Esophagus squamous epithelium (tissue), 5 donors: Measurements from ENCODE around the gene WDFY1. TPM values are rescaled to one million over a fixed set of nuclear protein-coding genes. Genes with fewer than 3 reads are reported as not detected.
A peak's percentile ranks its signal among the peaks of the same experiment; 100 is the strongest.

Experiments used
- DNase-seq: peaks from one replicate; lab custom pipeline; 2025; lab: John Stamatoyannopoulos, UW
- H3K27ac ChIP-seq, 4 donors: fragments of 200-600 bp; sonication (generic); one replicate each; pipeline ENCODE4 v1.5.1; 2016 to 2019; ENCODE audit warnings: mild to moderate bottlenecking in 1 of 4
- H3K27me3 ChIP-seq, 4 donors: fragments of 200-600 bp; sonication (generic); 1 replicate in 3 of 4; 2 replicates in 1 of 4; pipeline versions ENCODE4 v1.5.1 to v1.6.0; 2017 to 2021; ENCODE audit warnings: antibody characterized with exemption in 1 of 4
- H3K36me3 ChIP-seq, 3 donors: fragments of 200-600 bp; sonication (generic); one replicate each; pipeline ENCODE4 v1.5.1; 2016 to 2019
- H3K4me1 ChIP-seq, 3 donors: fragments of 200-600 bp; sonication (generic); one replicate each; pipeline ENCODE4 v1.5.1; 2017 to 2019
- H3K4me3 ChIP-seq, 4 donors: fragments of 200-600 bp; sonication (generic); 1 replicate in 3 of 4; 2 replicates in 1 of 4; pipeline ENCODE4 v1.5.1; 2016 to 2019; ENCODE audit warnings: mild to moderate bottlenecking in 2 of 4, moderate library complexity in 1 of 4
- H3K9me3 ChIP-seq, 3 donors: fragments of 200-600 bp; sonication (generic); one replicate each; pipeline ENCODE4 v1.5.1; 2016 to 2019
- CTCF ChIP-seq, 6 experiments: fragments of 450-650 bp in 4 of 6; fragments of 200-600 bp in 2 of 6; sonication (generic) in 2 of 6; IDR thresholded peaks; one replicate each; pipeline ENCODE4 v1.5.1; 2016 to 2019; ENCODE audit warnings: antibody characterized with exemption in 6 of 6, mild to moderate bottlenecking in 4 of 6, moderate library complexity in 4 of 6
- POLR2A ChIP-seq, 4 donors: fragments of 450-650 bp; IDR thresholded peaks; one replicate each; pipeline ENCODE4 v1.6.1; 2017; ENCODE audit warnings: antibody characterized with exemption in 4 of 4, mild to moderate bottlenecking in 4 of 4, moderate library complexity in 3 of 4
- WGBS, 2 donors: methylation state at CpG; one replicate each; pipeline ENCODE4 v1.1.5; 2018; 5-methylcytosine and 5-hydroxymethylcytosine counted together
- intact Hi-C: fragments of 100-400 bp; cut with DNase I; formaldehyde crosslinking; loops from one replicate; pipeline ENCODE4 v1.15.0; 2022
- total RNA-seq, 4 donors: library from RNA; depleted of rRNA; stranded (reverse); fragments of >200 nt; gene quantifications; one replicate each; pipeline ENCODE4 v1.1.0, GENCODE V29; 2016
- donor health status: DM: yes; HTN: yes; CAD: no.

Gene WDFY1
- total RNA-seq, 4 donors from 2014 or later, result 13.8 to 36.4 (median 21.3) TPM

GRCh38 chr2:223952280-223952968, 7.3 kb upstream of the WDFY1 start:
- H3K4me1 ChIP-seq, result peaks cover 7 to 31% (median 7%) of the 10 kb centered on the region in 3 donors
- TF ChIP-seq CTCF (IDR thresholded peaks at IDR 0.05), result no peak
- TF ChIP-seq POLR2A (IDR thresholded peaks at IDR 0.05), result no peak
- peak overlapping the region in 1 of 4 donors; percentile 34 for H3K27ac ChIP-seq
- WGBS, 2 donors, result 70 to 79% methylated on average over 6 of the region's 6 CpGs
- H3K9me3 ChIP-seq, result no peaks in the 10 kb centered on the region
- DNase-seq, result no peak
- intact Hi-C loops, result no loop called here
- H3K36me3 ChIP-seq, result no peaks in the 10 kb centered on the region
- H3K27me3 ChIP-seq, result no peaks in the 10 kb centered on the region
- no peak overlapping the region for H3K4me3 ChIP-seq

- no peak for DNase-seq
- Histone ChIP-seq H3K4me1 (peaks cover 0 to 26% (median 2%) of the 10 kb centered on the region in 3 donors), H3K4me3 (no peak overlapping the region), H3K9me3 (no peaks in the 10 kb centered on the region), H3K27me3 (no peaks in the 10 kb centered on the region), H3K27ac (no peak overlapping the region), H3K36me3 (no peaks in the 10 kb centered on the region)
- intact Hi-C loops, result no loop called here
- 51 to 63% methylated on average over 3 of the region's 3 CpGs for WGBS, 2 donors
- no peak for TF ChIP-seq CTCF (IDR thresholded peaks at IDR 0.05)
- TF ChIP-seq POLR2A (IDR thresholded peaks at IDR 0.05), result no peak
Measured at GRCh38 chr2:223950448-223951347, 5.6 kb upstream of the WDFY1 start.

- Histone ChIP-seq H3K36me3 (no peaks in the 10 kb centered on the region), H3K4me1 (peaks cover 0 to 33% (median 3%) of the 10 kb centered on the region in 3 donors), H3K4me3 (no peak overlapping the region), H3K27ac (no peak overlapping the region), H3K27me3 (no peaks in the 10 kb centered on the region), H3K9me3 (no peaks in the 10 kb centered on the region)
- intact Hi-C loops, result no loop called here
- 51 to 73% methylated on average over 2 of the region's 3 CpGs for WGBS, 2 donors
- TF ChIP-seq POLR2A (IDR thresholded peaks at IDR 0.05) (no peak), CTCF (IDR thresholded peaks at IDR 0.05) (no peak)
- no peak for DNase-seq
Measured at GRCh38 chr2:223949241-223949840, 4.2 kb upstream of the WDFY1 start.

- no peaks in the 10 kb centered on the region for H3K27me3 ChIP-seq
- TF ChIP-seq POLR2A (IDR thresholded peaks at IDR 0.05), result no peak
- no peak for TF ChIP-seq CTCF (IDR thresholded peaks at IDR 0.05)
- H3K4me1 ChIP-seq, result peaks cover 0 to 44% (median 11%) of the 10 kb centered on the region in 3 donors
- no peaks in the 10 kb centered on the region for H3K9me3 ChIP-seq
- no peak overlapping the region for H3K27ac ChIP-seq
- WGBS, 2 donors, result 33 to 37% methylated on average over 5 of the region's 5 CpGs
- no peak for DNase-seq
- intact Hi-C loops, result no loop called here
- H3K4me3 ChIP-seq, result no peak overlapping the region
- no peaks in the 10 kb centered on the region for H3K36me3 ChIP-seq
Measured at GRCh38 chr2:223947711-223948205, 2.6 kb upstream of the WDFY1 start.
